HCT116 (cell line): ENCODE data around the gene CT47A1. TPM values are rescaled to one million over a fixed set of nuclear protein-coding genes. Genes with fewer than 3 reads are reported as not detected.

Experiments
- ATAC-seq: fragments of 200-7000 bp; cut with Tn5 transposase; 2 replicates; pipeline ENCODE4 v1.9.1; 2020; ENCODE audit warnings: mild to moderate bottlenecking, moderate library complexity
- BruUV-seq: library from RNA; stranded (reverse); fragments of 400-500 nt; replicated peaks from 2 replicates; lab custom pipeline; 2021; lab: Mats Ljungman, UMichigan
- CTCF ChIA-PET: fragments of 300-600 bp; sonication (Branson Sonifier 250); formaldehyde crosslinking; loops from one replicate; lab custom pipeline; 2021; ENCODE audit warnings: antibody characterized with exemption; lab: Charles Lee
- POLR2A ChIA-PET: fragments of 300-600, 350-600 bp; sonication (Branson Sonifier 250); formaldehyde crosslinking; loops from one replicate; lab custom pipeline; 2021; ENCODE audit warnings: antibody characterized with exemption; lab: Charles Lee
- RAD21 ChIA-PET, 2 experiments: fragments of 300-600 bp; sonication (Branson Sonifier 250); formaldehyde crosslinking; loops; one replicate each; lab custom pipeline; 2023; ENCODE audit warnings: low total read pairs in 2 of 2; ENCODE audit not compliant: uncharacterized antibody in 2 of 2, unreplicated experiment in 2 of 2, low non-redundant PET in 1 of 2; lab: Charles Lee
- DNase-seq: peaks from one replicate; pipeline ENCODE4 v3.0.0-alpha.2; 2010; ENCODE audit warnings: low read depth, low spot score
- H2AFZ ChIP-seq: fragments of 200-600 bp; shearing (Covaris generic), sonication (generic); 2 replicates; pipeline ENCODE4 v1.6.1; 2017; ENCODE audit warnings: low read depth, mixed run types, mixed read lengths, antibody characterized with exemption, low read length; ENCODE audit not compliant: poor library complexity, severe bottlenecking
- H3K27ac ChIP-seq: 2 replicates; pipeline ENCODE4 v1.5.1; 2012; ENCODE audit warnings: low read depth, low read length
- H3K27me3 ChIP-seq: fragments of 200-600 bp; sonication (generic); 2 replicates; pipeline ENCODE4 v1.6.1; 2016; ENCODE audit warnings: mixed run types, low read length, mixed read lengths; ENCODE audit not compliant: insufficient read depth
- H3K36me3 ChIP-seq, 2 experiments: fragments of 200-500 bp in 1 of 2; fragments of 200-600 bp in 1 of 2; sonication (Bioruptor generic) in 1 of 2; sonication (generic) in 1 of 2; 2 replicates each; pipeline versions ENCODE4 v1.5.1 to v1.6.1; 2014 to 2016; ENCODE audit warnings: low read length in 2 of 2, inconsistent platforms in 1 of 2, mixed read lengths in 1 of 2, mixed run types in 1 of 2; ENCODE audit not compliant: insufficient read depth in 2 of 2, control insufficient read depth in 1 of 2
- H3K4me1 ChIP-seq, 2 experiments: fragments of 200-600 bp in 1 of 2; sonication (generic) in 1 of 2; 2 replicates each; pipeline versions ENCODE4 v1.5.1 to v1.6.1; 2012 to 2017; ENCODE audit warnings: low read length in 2 of 2, inconsistent platforms in 1 of 2, mild to moderate bottlenecking in 1 of 2, mixed read lengths in 1 of 2, mixed run types in 1 of 2, moderate library complexity in 1 of 2; ENCODE audit not compliant: insufficient read depth in 2 of 2, control insufficient read depth in 1 of 2
- H3K4me2 ChIP-seq: fragments of 200-600 bp; sonication (generic); 2 replicates; pipeline ENCODE4 v1.6.1; 2017; ENCODE audit warnings: mixed run types, low read length, mixed read lengths
- H3K4me3 ChIP-seq, 2 experiments: fragments of 200-600 bp in 1 of 2; sonication (generic) in 1 of 2; replicated peaks in 1 of 2; 2 replicates each; pipeline ENCODE4 v1.5.1; 2011 to 2016; ENCODE audit warnings: low read length in 2 of 2, control low read depth in 1 of 2, low read depth in 1 of 2, mild to moderate bottlenecking in 1 of 2, mixed read lengths in 1 of 2, mixed run types in 1 of 2
- H3K79me2 ChIP-seq: fragments of 200-600 bp; sonication (generic); 2 replicates; pipeline ENCODE4 v1.6.1; 2017; ENCODE audit warnings: mild to moderate bottlenecking, mixed run types, low read length, moderate library complexity, mixed read lengths; ENCODE audit not compliant: insufficient read depth
- H3K9ac ChIP-seq: fragments of 200-600 bp; sonication (generic); 2 replicates; pipeline ENCODE4 v1.6.1; 2016; ENCODE audit warnings: low read length, mixed read lengths
- H3K9me2 ChIP-seq: fragments of 200-600 bp; sonication (generic), shearing (Covaris generic); 2 replicates; pipeline ENCODE4 v1.6.1; 2017; ENCODE audit warnings: mixed run types, mild to moderate bottlenecking, moderate library complexity; ENCODE audit not compliant: insufficient read depth
- H3K9me3 ChIP-seq, 2 experiments: fragments of 200-500 bp in 1 of 2; fragments of 200-600 bp in 1 of 2; sonication (Bioruptor generic) in 1 of 2; sonication (generic) in 1 of 2; 2 replicates each; pipeline ENCODE4 v1.6.1; 2014 to 2017; ENCODE audit warnings: low read length in 2 of 2, mixed read lengths in 2 of 2, inconsistent platforms in 1 of 2, low read depth in 1 of 2, mild to moderate bottlenecking in 1 of 2, mixed run types in 1 of 2, moderate library complexity in 1 of 2; ENCODE audit not compliant: control insufficient read depth in 1 of 2, insufficient read depth in 1 of 2
- H4K20me1 ChIP-seq: fragments of 200-600 bp; sonication (generic), shearing (Covaris generic); 2 replicates; pipeline ENCODE4 v1.6.1; 2017; ENCODE audit warnings: mixed run types, mild to moderate bottlenecking, moderate library complexity; ENCODE audit not compliant: insufficient read depth
- CBX3 ChIP-seq: IDR thresholded peaks from 2 replicates; pipeline ENCODE4 v1.6.1; 2012; ENCODE audit warnings: low read depth
- CEBPB ChIP-seq: IDR thresholded peaks from 2 replicates; pipeline ENCODE4 v1.6.1; 2012; ENCODE audit warnings: low read depth
- EGR1 ChIP-seq: IDR thresholded peaks from 2 replicates; pipeline ENCODE4 v1.6.1; 2012; ENCODE audit warnings: low read depth
- ELF1 ChIP-seq: IDR thresholded peaks from 2 replicates; pipeline ENCODE4 v1.6.1; 2012; ENCODE audit warnings: low read depth, borderline replicate concordance
- EZH2 ChIP-seq: fragments of 200-600 bp; sonication (generic); IDR thresholded peaks from 2 replicates; pipeline ENCODE4 v1.6.1; 2017; ENCODE audit warnings: antibody characterized with exemption, mixed run types
- JUND ChIP-seq: IDR thresholded peaks from 2 replicates; pipeline ENCODE4 v1.6.1; 2012
- POLR2AphosphoS5 ChIP-seq: IDR thresholded peaks from 2 replicates; pipeline ENCODE4 v1.6.1; 2011; ENCODE audit warnings: mild to moderate bottlenecking, low read depth, low read length, moderate library complexity
- RAD21 ChIP-seq: IDR thresholded peaks from 2 replicates; pipeline ENCODE4 v1.6.1; 2012; ENCODE audit warnings: low read depth, mild to moderate bottlenecking
- SIN3A ChIP-seq: IDR thresholded peaks from 2 replicates; pipeline ENCODE4 v1.6.1; 2012; ENCODE audit warnings: low read depth
- SP1 ChIP-seq: IDR thresholded peaks from 2 replicates; pipeline ENCODE4 v1.6.1; 2012; ENCODE audit warnings: low read depth
- SRF ChIP-seq: IDR thresholded peaks from 2 replicates; pipeline ENCODE4 v1.6.1; 2012; ENCODE audit warnings: low read depth
- TCF7L2 ChIP-seq: IDR thresholded peaks from 2 replicates; pipeline ENCODE4 v1.7.0; 2011; ENCODE audit warnings: borderline replicate concordance, inconsistent platforms; ENCODE audit not compliant: insufficient read depth, insufficient read length; ENCODE audit errors: extremely low read depth
- YY1 ChIP-seq: IDR thresholded peaks from 2 replicates; pipeline ENCODE4 v1.6.1; 2011; ENCODE audit warnings: low read length, low read depth, moderate library complexity, mild to moderate bottlenecking; ENCODE audit not compliant: insufficient replicate concordance; ENCODE audit errors: extremely low read depth
- ZFX ChIP-seq: fragments of 450-650 bp; IDR thresholded peaks from 2 replicates; pipeline ENCODE4 v1.6.1; 2017
- intact Hi-C: fragments of 100-400 bp; cut with micrococcal nuclease; formaldehyde crosslinking; loops from 2 replicates; pipeline ENCODE4 v1.10.0; 2022
- total RNA-seq: library from RNA; stranded (reverse); gene quantifications from one replicate; pipeline ENCODE4 v1.2.1, GENCODE V29; 2021; ENCODE audit not compliant: unreplicated experiment
- TF ChIP-seq, protein P1 (sequence below): IDR thresholded peaks from 2 replicates; pipeline ENCODE4 v1.6.1; 2012; ENCODE audit warnings: low read depth
- TF ChIP-seq, protein P2 (sequence below): IDR thresholded peaks from 2 replicates; pipeline ENCODE4 v1.6.1; 2011; ENCODE audit warnings: mild to moderate bottlenecking, low read length, moderate library complexity; ENCODE audit not compliant: insufficient replicate concordance; ENCODE audit errors: extremely low read depth

Gene CT47A1
- total RNA-seq, 1 experiment from 2014 or later, result not detected

DNA sequence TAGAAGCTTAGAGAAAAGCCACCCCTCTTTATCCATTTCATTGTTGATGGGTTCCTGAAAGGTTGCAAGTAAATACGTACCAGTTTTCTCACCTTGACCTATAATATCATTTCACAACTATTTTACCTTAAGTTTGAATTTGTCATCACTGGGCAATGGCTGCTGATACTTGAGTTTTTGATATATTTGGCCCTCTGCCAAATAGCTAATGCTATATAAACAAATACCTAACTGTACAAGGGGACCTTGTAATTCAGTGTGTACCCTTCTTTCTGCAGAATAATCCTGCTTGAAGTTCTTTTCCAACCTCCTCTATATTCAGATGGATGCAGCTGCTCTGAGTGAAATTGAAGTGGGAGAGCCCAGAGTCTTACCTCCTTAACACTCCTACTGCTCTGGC is 42.9 kb upstream of the CT47A1 start:
- intact Hi-C loops, result no loop called here
- H3K79me2 ChIP-seq, result no peaks in the 10 kb centered on the region

DNA sequence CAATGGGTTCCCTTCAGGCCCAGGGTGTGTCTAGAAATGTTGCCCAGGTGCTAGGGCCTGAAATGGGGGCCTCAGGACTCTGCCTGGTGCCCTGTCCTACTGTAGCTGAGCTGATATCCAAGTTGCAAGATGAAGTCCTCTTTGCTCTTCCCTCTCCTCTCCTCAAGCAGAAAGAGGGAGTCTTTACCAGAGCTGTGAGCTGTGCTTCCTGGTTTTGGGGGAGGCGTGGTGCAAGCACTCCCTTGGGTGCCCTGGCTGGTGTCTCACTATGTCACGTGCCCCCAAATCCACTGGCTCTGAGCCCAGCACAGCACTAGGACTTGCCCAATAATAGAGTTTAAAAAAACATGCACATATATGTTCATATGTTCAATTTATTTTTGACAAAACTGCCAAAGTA is 29.3 kb upstream of the CT47A1 start:
- no peak overlapping the region for H3K4me2 ChIP-seq
- CTCF ChIA-PET, result no interaction called here
- TF ChIP-seq EGR1 (no peak), POLR2AphosphoS5 (no peak), YY1 (no peak), SRF (no peak), TCF7L2 (no peak), ELF1 (no peak), SP1 (no peak), EZH2 (no peak), RAD21 (no peak), ZFX (no peak), CEBPB (no peak), SIN3A (no peak), CBX3 (no peak)
- TF ChIP-seq, protein P1, sequence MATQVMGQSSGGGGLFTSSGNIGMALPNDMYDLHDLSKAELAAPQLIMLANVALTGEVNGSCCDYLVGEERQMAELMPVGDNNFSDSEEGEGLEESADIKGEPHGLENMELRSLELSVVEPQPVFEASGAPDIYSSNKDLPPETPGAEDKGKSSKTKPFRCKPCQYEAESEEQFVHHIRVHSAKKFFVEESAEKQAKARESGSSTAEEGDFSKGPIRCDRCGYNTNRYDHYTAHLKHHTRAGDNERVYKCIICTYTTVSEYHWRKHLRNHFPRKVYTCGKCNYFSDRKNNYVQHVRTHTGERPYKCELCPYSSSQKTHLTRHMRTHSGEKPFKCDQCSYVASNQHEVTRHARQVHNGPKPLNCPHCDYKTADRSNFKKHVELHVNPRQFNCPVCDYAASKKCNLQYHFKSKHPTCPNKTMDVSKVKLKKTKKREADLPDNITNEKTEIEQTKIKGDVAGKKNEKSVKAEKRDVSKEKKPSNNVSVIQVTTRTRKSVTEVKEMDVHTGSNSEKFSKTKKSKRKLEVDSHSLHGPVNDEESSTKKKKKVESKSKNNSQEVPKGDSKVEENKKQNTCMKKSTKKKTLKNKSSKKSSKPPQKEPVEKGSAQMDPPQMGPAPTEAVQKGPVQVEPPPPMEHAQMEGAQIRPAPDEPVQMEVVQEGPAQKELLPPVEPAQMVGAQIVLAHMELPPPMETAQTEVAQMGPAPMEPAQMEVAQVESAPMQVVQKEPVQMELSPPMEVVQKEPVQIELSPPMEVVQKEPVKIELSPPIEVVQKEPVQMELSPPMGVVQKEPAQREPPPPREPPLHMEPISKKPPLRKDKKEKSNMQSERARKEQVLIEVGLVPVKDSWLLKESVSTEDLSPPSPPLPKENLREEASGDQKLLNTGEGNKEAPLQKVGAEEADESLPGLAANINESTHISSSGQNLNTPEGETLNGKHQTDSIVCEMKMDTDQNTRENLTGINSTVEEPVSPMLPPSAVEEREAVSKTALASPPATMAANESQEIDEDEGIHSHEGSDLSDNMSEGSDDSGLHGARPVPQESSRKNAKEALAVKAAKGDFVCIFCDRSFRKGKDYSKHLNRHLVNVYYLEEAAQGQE, result no peak

More for the DNA sequence above, 42.9 kb upstream of the CT47A1 start:
- TF ChIP-seq EGR1, result no peak
- no peak for TF ChIP-seq SRF
- TF ChIP-seq JUND, result no peak
- TF ChIP-seq CEBPB, result no peak
- TF ChIP-seq, protein P2, sequence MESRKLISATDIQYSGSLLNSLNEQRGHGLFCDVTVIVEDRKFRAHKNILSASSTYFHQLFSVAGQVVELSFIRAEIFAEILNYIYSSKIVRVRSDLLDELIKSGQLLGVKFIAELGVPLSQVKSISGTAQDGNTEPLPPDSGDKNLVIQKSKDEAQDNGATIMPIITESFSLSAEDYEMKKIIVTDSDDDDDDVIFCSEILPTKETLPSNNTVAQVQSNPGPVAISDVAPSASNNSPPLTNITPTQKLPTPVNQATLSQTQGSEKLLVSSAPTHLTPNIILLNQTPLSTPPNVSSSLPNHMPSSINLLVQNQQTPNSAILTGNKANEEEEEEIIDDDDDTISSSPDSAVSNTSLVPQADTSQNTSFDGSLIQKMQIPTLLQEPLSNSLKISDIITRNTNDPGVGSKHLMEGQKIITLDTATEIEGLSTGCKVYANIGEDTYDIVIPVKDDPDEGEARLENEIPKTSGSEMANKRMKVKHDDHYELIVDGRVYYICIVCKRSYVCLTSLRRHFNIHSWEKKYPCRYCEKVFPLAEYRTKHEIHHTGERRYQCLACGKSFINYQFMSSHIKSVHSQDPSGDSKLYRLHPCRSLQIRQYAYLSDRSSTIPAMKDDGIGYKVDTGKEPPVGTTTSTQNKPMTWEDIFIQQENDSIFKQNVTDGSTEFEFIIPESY, result no peak
- TF ChIP-seq CBX3, result no peak
- BruUV-seq, result no TSS peak
- DNase-seq, result no peak
- no peaks in the 10 kb centered on the region for H3K4me1 ChIP-seq
- no peaks in the 10 kb centered on the region for H4K20me1 ChIP-seq
- no peak overlapping the region for H3K9ac ChIP-seq
- CTCF ChIA-PET, result no interaction called here
- no peak for ATAC-seq
- no peak overlapping the region for H3K4me3 ChIP-seq
- no peaks in the 10 kb centered on the region for H3K9me2 ChIP-seq
- H2AFZ ChIP-seq, result no peak overlapping the region
- no peaks in the 10 kb centered on the region for H3K27me3 ChIP-seq
- H3K9me3 ChIP-seq, result no peaks in the 10 kb centered on the region
- RAD21 ChIA-PET, result no interaction called here
- no peak overlapping the region for H3K27ac ChIP-seq
- POLR2A ChIA-PET, result interaction anchor here (0.6 kb wide), 1 partner anchor 17 kb away, joined by 3 read pairs; no protein-coding TSS in a partner anchor
- no peak overlapping the region for H3K4me2 ChIP-seq
- H3K36me3 ChIP-seq, result no peaks in the 10 kb centered on the region

More for the DNA sequence above, 29.3 kb upstream of the CT47A1 start:
- ATAC-seq, result no peak
- H3K79me2 ChIP-seq, result no peaks in the 10 kb centered on the region
- no peak overlapping the region for H3K4me3 ChIP-seq
- no peaks in the 10 kb centered on the region for H3K27me3 ChIP-seq
- no peak overlapping the region for H3K9ac ChIP-seq
- ChIA-PET POLR2A (no interaction called here), RAD21 (no interaction called here)
- no peaks in the 10 kb centered on the region for H3K36me3 ChIP-seq
- intact Hi-C loops, result no loop called here
- no peak for DNase-seq
- no TSS peak for BruUV-seq
- H3K9me2 ChIP-seq, result no peaks in the 10 kb centered on the region
- no peaks in the 10 kb centered on the region for H3K9me3 ChIP-seq
- no peak overlapping the region for H3K27ac ChIP-seq
- no peaks in the 10 kb centered on the region for H3K4me1 ChIP-seq
- no peak overlapping the region for H2AFZ ChIP-seq
- no peaks in the 10 kb centered on the region for H4K20me1 ChIP-seq
